ENCODE data around the gene MBD4. TPM values are rescaled to one million over a fixed set of nuclear protein-coding genes. Genes with fewer than 3 reads are reported as not detected.

Gene MBD4
- total RNA-seq, 8 experiments from 2014 or later = 18.0 to 39.8 (median 25.4) TPM

DNA sequence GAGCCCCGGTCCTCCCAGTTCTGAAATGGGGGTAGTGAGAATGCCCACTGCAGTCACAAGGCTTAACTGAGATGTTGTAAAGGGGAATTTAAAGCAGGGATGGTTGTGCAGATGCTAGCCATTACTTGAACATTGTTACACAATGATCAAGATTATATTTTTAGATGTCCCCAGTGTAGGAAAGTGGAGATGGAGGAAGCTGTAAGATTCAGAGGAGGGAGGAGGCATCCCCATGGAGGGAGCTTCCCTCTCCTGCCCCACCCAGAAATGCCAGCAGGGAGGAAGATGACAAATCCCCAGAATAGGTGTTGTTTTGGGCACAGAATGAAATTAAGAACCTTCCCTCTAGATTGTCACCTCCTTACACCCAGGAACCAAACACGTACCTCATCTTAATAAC is 57.4 kb downstream of the MBD4 start:
- Histone ChIP-seq H3K4me3 (no peak overlapping the region), H3K4me1 (replicated peaks in 1 of 2) (no peaks in the 10 kb centered on the region), H3K27ac (no peak overlapping the region)
- WGBS, 10 experiments = 0 to 100% (median 100%) methylated on average over 1 to 2 of the region's 2 CpGs; no CpG with 5 or more reads in 4 of the 10 experiments
- no peak for ATAC-seq (replicated peaks in 6 of 8)
- in situ Hi-C loops (cut with MboI; ENCODE audit: low pct_unique_long_range_greater_than_20kb in 2 of 9, low sequenced_read_pairs in 9 of 9, unreplicated experiment in 9 of 9) = no loop called here

Other genes starting within 250 kb of the MBD4 start
- gene COPG1, start 190.3 kb downstream of the MBD4 start, total RNA-seq = 100 to 1,000 TPM in 7 of 8 experiments, 10 to 100 TPM in 1; 98.3 to 201 (median 160) TPM
- 10 to 100 TPM; 18.4 to 40.3 (median 20.7) TPM for gene HMCES, start 161.1 kb downstream of the MBD4 start, total RNA-seq
- 1 to 10 TPM in 3 of 8 experiments, under 1 TPM in 5; 0.27 to 3.8 (median 0.55) TPM for gene EFCAB12, start 11.3 kb downstream of the MBD4 start, total RNA-seq
- gene IFT122, start 276 bp upstream of the MBD4 start, total RNA-seq = 10 to 100 TPM in 7 of 8 experiments, 1 to 10 TPM in 1; 8.4 to 34.5 (median 24.8) TPM
- gene RHO, start 88.7 kb upstream of the MBD4 start, total RNA-seq = under 1 TPM in 5 of 8 experiments, not detected in 3; 0.04 to 0.42 (median 0.10) TPM
- not detected for gene H1-8, start 103.2 kb upstream of the MBD4 start, total RNA-seq
- 10 to 100 TPM in 4 of 8 experiments, 1 to 10 TPM in 4; 5.0 to 77.3 (median 27.8) TPM for gene PLXND1, start 166.7 kb upstream of the MBD4 start, total RNA-seq

All from motor neuron (in vitro differentiated cells).